Measurements from ENCODE around the gene MRPL37. TPM values are rescaled to one million over a fixed set of nuclear protein-coding genes. Genes with fewer than 3 reads are reported as not detected.

The MRPL37 gene
- total and polyA plus RNA-seq, 2 of the 8 experiments (the other 6 are each of a cell fraction or from before 2014, with no cell fraction given): 45.5 to 126 TPM

DNA sequence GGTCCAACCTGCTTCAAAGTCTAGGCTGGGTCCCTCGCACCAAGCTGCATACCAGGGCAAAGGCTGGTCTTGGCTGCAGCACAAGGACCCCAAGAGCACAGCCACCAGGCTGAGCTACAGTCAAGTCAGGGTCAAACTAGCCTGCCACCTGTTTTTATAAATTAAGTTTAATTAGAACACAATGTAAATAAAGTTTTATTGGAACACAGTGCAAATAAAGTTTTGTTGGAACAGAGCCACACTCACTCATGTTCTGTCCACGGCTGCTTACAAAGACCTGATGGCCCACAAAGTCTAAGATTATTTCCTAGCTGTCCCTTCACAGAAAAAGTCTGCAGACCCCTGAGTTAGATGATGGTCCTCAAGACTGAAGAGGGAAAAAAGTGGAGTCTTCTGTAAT is 66.2 kb downstream of the MRPL37 start (continued):
- TF ChIP-seq, protein P1, sequence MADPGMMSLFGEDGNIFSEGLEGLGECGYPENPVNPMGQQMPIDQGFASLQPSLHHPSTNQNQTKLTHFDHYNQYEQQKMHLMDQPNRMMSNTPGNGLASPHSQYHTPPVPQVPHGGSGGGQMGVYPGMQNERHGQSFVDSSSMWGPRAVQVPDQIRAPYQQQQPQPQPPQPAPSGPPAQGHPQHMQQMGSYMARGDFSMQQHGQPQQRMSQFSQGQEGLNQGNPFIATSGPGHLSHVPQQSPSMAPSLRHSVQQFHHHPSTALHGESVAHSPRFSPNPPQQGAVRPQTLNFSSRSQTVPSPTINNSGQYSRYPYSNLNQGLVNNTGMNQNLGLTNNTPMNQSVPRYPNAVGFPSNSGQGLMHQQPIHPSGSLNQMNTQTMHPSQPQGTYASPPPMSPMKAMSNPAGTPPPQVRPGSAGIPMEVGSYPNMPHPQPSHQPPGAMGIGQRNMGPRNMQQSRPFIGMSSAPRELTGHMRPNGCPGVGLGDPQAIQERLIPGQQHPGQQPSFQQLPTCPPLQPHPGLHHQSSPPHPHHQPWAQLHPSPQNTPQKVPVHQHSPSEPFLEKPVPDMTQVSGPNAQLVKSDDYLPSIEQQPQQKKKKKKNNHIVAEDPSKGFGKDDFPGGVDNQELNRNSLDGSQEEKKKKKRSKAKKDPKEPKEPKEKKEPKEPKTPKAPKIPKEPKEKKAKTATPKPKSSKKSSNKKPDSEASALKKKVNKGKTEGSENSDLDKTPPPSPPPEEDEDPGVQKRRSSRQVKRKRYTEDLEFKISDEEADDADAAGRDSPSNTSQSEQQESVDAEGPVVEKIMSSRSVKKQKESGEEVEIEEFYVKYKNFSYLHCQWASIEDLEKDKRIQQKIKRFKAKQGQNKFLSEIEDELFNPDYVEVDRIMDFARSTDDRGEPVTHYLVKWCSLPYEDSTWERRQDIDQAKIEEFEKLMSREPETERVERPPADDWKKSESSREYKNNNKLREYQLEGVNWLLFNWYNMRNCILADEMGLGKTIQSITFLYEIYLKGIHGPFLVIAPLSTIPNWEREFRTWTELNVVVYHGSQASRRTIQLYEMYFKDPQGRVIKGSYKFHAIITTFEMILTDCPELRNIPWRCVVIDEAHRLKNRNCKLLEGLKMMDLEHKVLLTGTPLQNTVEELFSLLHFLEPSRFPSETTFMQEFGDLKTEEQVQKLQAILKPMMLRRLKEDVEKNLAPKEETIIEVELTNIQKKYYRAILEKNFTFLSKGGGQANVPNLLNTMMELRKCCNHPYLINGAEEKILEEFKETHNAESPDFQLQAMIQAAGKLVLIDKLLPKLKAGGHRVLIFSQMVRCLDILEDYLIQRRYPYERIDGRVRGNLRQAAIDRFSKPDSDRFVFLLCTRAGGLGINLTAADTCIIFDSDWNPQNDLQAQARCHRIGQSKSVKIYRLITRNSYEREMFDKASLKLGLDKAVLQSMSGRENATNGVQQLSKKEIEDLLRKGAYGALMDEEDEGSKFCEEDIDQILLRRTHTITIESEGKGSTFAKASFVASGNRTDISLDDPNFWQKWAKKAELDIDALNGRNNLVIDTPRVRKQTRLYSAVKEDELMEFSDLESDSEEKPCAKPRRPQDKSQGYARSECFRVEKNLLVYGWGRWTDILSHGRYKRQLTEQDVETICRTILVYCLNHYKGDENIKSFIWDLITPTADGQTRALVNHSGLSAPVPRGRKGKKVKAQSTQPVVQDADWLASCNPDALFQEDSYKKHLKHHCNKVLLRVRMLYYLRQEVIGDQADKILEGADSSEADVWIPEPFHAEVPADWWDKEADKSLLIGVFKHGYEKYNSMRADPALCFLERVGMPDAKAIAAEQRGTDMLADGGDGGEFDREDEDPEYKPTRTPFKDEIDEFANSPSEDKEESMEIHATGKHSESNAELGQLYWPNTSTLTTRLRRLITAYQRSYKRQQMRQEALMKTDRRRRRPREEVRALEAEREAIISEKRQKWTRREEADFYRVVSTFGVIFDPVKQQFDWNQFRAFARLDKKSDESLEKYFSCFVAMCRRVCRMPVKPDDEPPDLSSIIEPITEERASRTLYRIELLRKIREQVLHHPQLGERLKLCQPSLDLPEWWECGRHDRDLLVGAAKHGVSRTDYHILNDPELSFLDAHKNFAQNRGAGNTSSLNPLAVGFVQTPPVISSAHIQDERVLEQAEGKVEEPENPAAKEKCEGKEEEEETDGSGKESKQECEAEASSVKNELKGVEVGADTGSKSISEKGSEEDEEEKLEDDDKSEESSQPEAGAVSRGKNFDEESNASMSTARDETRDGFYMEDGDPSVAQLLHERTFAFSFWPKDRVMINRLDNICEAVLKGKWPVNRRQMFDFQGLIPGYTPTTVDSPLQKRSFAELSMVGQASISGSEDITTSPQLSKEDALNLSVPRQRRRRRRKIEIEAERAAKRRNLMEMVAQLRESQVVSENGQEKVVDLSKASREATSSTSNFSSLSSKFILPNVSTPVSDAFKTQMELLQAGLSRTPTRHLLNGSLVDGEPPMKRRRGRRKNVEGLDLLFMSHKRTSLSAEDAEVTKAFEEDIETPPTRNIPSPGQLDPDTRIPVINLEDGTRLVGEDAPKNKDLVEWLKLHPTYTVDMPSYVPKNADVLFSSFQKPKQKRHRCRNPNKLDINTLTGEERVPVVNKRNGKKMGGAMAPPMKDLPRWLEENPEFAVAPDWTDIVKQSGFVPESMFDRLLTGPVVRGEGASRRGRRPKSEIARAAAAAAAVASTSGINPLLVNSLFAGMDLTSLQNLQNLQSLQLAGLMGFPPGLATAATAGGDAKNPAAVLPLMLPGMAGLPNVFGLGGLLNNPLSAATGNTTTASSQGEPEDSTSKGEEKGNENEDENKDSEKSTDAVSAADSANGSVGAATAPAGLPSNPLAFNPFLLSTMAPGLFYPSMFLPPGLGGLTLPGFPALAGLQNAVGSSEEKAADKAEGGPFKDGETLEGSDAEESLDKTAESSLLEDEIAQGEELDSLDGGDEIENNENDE (IDR thresholded peaks at IDR 0.05; ENCODE audit: insufficient replicate concordance, low read length): no peak
- no peak for TF ChIP-seq CHD1 (IDR thresholded peaks at IDR 0.05; ENCODE audit: low read depth, low read length)
- no peak for TF ChIP-seq NRF1 (IDR thresholded peaks at IDR 0.05; ENCODE audit: low read depth, low read length)
- no peak for TF ChIP-seq TCF12 (IDR thresholded peaks at IDR 0.05; ENCODE audit: low read depth, low read length)
- TF ChIP-seq RXRA (IDR thresholded peaks at IDR 0.05; ENCODE audit: insufficient read depth, low read depth, low read length): no peak

All from H1 (cell line).